ENCODE measurements around the gene RNF224.
"Not testable (repeated sequence)": the region's sequence is repeated elsewhere in the genome, so short reads cannot be mapped to it uniquely, and the experiment has no call there.

Gene RNF224

GRCh38 chr9:137228506-137228967, 1.2 kb downstream of the RNF224 start:
- no peak for DNase-seq (ENCODE audit: low read depth)

GRCh38 chr9:137228968-137229896, 1.9 kb downstream of the RNF224 start:
- no peak for DNase-seq (ENCODE audit: low read depth)

- DNase-seq (ENCODE audit: low read depth) = no peak
Observed at GRCh38 chr9:137229903-137230704, 2.8 kb downstream of the RNF224 start.

DNA sequence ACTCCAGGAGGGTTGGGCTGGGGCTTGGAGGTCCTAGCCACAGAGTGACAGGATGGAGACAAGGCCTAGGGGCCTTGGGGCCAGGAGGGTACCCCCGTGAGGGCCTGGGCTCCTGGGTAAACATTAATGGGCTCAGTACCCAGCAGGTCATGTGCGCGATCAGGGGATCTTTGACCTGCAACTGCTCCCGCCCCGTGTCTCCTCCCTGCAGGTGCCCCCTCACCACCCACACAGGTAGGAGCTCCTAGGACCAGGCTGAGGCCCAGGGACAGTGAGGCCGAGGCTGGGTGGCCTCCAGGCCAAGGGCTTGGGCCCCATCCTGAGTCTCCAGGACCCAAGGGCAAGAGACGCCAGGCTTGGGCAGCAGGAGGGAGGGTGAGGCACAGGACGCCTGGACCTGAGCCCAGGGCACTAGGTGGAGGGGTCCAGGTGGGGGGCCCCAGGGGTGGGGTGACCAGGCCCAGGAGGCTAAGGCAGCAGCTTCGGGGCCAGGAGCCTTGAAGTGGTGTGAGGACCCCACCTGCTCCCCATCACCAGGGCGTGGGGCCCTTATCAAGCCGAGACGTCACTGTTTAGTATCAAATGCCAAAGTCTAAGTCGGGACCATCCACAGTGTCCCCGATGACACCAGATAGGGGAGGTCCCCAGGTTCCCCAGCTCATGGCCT, 3.5 kb downstream of the RNF224 start, which contains the start of gene SLC34A3:
Gene SLC34A3, plus strand, starts transcription at position 197 of the 667 bp plus-strand sequence. CDS start 802 bp downstream, outside the sequence.
- no peak for DNase-seq (ENCODE audit: low read depth)

DNA sequence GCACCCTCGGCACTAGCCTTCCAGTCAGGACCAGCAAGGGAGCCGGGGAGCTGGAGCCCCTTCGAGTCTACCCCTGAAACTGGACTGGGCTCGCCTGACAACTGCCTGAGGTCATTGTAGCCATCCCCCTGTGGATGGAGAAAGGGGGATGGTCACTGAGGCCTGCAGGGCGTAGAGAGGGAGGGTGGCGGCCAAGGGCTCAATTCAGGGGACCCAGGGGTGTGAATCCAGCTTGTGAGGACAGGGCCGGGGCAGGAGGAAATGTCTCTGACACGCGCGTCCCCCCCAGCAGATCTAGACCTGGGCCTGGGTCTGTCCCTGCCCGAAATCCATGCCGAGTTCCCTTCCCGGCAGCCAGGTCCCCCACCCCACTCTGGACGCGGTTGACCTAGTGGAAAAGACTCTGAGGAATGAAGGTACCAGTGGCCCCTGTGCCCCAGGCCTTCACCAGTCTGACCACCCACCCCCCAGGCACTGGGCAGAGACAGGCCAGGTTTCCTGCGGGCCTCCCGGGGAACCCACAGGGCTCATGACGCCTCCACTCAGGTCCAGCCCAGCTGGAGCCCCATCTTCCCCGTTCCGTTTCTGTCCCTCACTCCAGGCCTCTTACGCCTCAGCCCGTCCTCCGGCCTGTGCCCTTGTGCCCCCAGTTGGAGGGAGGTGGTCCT, 4.2 kb downstream of the RNF224 start:
- no peak for DNase-seq (ENCODE audit: low read depth)

- DNase-seq (ENCODE audit: low read depth) = no peak
Observed at GRCh38 chr9:137232101-137232500, 4.8 kb downstream of the RNF224 start.

- DNase-seq (ENCODE audit: low read depth) = no peak
Observed at GRCh38 chr9:137232510-137232909, 5.2 kb downstream of the RNF224 start.

- DNase-seq (ENCODE audit: low read depth) = no peak
Observed at GRCh38 chr9:137233143-137233980, 6.1 kb downstream of the RNF224 start.

DNA sequence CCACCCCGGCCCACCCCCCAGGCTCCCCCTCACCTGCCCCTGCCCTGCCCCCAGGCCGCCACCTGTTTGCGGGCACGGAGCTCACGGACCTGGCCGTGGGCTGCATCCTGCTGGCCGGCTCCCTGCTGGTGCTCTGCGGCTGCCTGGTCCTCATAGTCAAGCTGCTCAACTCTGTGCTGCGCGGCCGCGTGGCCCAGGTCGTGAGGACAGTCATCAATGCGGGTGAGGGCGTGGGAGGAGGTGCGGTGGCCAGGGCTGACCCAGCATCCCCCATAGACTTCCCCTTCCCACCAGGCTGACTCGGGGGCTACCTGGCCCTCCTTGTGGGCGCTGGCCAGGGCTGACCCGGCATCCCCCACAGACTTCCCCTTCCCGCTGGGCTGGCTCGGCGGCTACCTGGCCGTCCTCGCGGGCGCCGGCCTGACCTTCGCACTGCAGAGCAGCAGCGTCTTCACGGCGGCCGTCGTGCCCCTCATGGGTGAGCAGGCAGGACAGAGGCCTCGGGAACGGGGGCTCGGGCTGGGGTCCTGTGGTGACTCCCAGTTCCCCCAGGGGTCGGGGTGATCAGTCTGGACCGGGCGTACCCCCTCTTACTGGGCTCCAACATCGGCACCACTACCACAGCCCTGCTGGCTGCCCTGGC, 6.9 kb downstream of the RNF224 start:
- no peak for DNase-seq (ENCODE audit: low read depth)

DNA sequence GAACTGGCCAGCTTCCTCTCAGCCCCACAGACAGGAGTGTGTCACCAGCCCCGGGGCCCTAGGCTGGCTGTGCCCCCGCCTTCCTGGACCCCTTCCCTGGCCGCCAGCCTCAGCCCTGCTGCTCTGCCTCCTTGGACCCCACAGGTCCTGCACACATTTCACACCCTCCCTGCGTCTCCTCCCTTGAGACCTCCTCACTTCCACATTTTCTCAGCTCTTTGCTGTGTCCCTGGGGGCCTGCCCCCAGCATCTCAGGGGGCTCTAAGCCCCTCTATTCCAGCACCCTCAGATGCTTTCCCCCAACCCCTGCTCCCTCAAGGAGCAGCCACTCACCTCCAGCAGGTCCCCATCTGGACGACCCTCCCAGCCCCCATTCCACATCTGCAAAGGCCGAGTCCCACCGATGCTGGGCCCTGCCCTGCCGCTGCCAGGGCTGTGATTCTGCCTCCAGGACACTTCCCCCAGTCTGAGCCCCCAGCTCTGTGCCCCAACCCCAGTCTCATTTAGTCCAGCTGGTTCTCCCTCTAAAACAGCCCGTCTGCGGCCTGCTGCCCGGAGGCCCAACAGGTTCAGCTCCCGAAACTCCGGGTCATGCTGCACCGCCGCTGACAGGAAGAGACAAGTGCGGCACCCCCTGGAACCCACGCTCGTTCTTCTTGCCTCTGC, 7.6 kb downstream of the RNF224 start:
- DNase-seq (ENCODE audit: low read depth) = no peak

GRCh38 chr9:137235424-137236237, 8.3 kb downstream of the RNF224 start:
- DNase-seq (ENCODE audit: low read depth) = no peak

DNA sequence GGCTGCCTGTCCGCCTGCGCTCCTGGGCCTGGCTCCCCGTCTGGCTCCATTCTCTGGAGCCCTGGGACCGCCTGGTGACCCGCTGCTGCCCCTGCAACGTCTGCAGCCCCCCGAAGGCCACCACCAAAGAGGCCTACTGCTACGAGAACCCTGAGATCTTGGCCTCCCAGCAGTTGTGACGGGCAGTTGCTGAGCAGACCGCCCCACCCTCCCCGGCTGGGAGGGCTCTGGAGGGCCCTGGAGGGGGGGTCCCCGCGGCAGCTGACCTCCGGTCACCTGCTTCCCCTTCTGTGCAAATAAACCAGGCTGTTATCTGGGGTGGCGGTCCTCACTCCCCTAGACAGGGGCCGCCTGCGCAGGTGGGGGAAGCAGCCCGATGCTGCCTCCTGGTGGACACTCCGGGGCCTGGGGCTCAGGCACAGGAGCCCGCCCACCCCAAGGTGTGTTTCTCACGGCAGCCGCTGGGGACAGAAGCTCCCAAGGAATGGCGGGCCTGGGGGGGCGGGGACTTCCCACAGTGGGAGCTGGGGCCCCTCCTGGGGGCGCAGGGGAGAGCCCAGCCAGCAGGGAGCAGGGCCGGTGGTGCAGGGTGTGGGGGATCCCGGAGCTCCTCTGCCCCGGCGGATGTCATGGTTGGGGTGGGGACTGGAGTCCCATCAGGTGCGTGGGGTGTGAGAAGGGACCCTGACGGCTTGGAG, 9.1 kb downstream of the RNF224 start:
- peak; percentile 40 for DNase-seq (ENCODE audit: low read depth)

- DNase-seq (ENCODE audit: low read depth) = no peak
Observed at GRCh38 chr9:137236936-137237421, 9.7 kb downstream of the RNF224 start.

DNA sequence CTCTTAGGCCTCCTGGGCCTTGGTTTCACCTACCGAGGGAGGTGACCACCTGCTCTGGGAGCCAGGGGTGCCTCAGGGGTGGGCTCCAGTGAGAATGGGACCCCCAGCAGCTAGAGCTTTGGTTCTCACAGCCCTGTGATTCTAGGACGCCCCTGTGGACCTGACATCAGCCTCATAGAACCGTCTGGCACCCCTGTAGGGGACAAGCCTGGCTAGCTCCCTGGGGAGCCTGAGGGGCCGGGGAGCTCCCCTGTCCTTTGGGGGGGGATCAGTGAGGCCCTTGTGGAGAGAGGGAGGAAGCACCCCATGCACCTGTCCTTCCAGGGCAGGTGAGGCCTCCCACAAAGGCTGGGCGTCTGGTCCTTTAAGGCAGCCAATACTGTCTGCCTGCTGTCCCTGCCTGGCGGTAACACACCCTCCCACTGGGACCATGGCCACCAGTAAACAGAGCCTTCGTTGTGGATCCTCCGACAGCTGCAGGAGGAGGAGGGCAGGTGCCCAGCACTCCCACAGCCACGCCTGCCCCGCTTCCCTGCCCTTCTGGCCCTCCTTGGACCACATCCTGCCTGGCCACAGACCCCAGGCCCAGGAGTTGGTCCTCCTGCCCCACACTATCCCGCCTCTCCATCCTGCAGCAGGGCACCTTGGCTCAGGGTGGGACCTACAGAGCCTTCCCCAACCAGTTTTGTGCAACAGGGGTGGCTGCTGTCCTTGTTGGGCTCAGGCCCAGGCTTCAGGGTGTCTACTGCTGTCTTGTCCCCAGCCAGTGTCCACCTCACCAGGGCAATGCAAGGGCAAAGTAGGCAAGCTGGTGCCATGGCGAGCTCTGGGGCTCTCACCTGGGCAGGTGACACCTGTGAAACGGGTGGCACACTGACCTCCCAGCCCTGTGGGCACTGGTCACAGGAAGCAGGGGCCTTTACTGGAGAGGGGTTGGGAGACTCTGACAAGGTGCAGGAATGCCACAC, 10.7 kb downstream of the RNF224 start:
- DNase-seq (ENCODE audit: low read depth) = no peak

GRCh38 chr9:137239541-137240200, 12.4 kb downstream of the RNF224 start:
- DNase-seq (ENCODE audit: low read depth) = not testable (repeated sequence)

- DNase-seq (ENCODE audit: low read depth) = peak; percentile 61
Observed at GRCh38 chr9:137240318-137240840, 13.1 kb downstream of the RNF224 start.

Measured in stromal cell of bone marrow (primary cell).